Urothelium cell line (cell line): ENCODE results near the gene ZSCAN5C.
"Not testable (repeated sequence)": the region's sequence is repeated elsewhere in the genome, so short reads cannot be mapped to it uniquely, and the experiment has no call there.

Experiments used
- DNase-seq: peaks from one replicate; pipeline ENCODE4 v3.0.0; 2011; ENCODE audit warnings: low spot score, mixed read lengths
- FAIRE-seq: peaks from 2 replicates; lab custom pipeline; 2011; peaks lifted over from hg19 to GRCh38; lab: Jason Lieb, UNC

ZSCAN5C gene

DNA sequence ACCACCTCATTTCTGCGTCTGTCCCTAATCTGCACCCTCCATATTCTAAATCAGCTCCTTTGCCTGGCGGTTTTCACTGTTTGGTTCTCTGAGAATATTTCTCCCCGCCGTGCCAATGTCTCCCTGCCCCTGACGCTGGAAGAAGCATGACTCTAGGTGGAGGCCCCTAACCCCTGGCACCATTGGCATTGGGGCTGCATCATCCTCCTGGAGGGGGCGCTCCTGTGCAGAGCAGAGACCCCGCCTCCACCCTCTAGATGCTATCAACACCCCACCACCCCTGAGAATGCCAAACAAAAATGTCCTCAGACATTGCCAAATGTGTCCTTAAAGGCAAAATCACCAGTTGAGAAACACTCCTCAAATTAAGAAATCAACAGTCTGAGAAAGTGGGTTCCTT, 11.0 kb upstream of the ZSCAN5C start:
- DNase-seq (no peak), FAIRE-seq (no peak)

DNA sequence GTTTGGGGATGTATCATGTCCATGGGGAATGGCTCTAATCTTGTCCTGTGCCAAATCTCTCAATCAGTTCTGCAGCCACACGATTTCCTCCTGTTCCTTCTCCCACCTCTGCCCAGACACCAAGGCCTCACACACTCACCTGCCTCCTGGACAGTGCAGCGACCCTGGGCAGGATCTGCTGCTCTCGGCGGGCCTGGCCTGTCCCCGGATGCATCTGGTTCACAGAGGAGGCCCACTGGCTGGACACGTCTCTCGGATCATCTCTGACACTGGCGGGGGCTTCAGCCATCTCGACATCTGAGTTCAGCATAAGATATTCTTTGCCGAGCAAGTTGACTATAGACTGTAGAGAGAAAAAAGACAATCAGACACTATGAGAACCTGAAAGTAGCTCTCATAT, 10.4 kb upstream of the ZSCAN5C start:
- DNase-seq (no peak), FAIRE-seq (no peak)

GRCh38 chr19:56193981-56194640, 8.0 kb upstream of the ZSCAN5C start:
- DNase-seq, result no peak
- FAIRE-seq, result no peak

DNA sequence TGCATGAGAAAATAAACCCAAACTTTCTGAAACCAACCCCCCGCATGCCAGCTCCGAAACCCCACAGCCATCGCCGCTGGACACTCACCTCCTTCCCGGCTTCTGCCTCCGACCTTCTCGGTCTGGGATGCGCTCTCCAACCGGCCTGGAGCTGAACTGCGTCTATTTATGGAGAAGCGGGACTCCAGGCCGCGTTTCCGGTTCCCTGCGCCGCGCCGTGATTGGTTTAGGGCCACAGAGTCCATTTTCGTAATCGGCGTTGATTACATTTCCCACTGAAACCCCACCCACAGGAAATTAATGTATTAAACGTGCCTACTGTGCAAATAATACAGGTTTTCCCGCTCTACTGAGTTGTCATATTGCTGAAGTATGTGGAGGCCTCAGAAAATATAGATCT, 4.4 kb upstream of the ZSCAN5C start, which contains the start of gene ZSCAN5B:
TSS of gene ZSCAN5B (minus strand) at position 138 of the 400 bp plus-strand sequence. CDS start 4,731 bp downstream, outside the sequence.
- FAIRE-seq, DNase-seq: not testable (repeated sequence)

DNA sequence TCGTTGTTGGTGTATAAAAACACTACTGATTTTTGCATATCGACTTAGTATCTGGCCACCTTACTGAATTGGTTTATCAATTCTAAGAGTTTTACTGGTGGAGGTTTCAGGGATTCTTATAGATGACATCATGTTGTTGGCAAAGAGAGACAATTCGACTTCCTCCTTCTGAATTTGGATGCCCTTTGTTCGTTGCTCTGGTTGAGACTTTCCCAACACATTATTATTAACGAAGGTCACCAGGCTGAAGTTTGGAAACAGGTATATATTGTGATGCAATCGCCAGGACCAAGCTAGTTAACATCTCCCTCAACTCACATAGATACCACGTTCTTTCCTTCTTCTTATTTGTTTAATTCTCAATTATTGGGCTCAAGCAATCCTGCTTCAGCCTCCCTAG, 2.4 kb upstream of the ZSCAN5C start:
- FAIRE-seq (no peak), DNase-seq (no peak)

GRCh38 chr19:56207581-56207980, 5.5 kb downstream of the ZSCAN5C start:
- not testable (repeated sequence) for FAIRE-seq

DNA sequence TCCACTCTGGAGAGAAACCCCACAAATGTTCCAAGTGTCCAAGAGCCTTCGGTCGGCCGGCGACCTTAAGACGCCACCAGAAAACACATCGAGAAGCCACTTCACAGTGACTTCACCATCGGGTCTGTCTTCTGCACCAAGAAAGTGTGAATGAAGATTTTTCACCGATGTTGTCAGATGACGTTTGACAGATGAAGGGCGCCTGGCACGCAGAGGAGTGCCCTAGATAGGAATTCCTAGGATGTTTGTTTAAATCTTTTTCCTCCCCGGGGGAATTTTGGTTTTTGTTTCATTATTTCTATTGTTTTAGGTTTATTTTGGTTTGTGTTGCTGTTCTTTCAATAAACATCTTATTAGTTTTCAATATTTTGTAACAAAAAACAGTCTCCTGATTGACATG, 7.0 kb downstream of the ZSCAN5C start:
- FAIRE-seq (no peak), DNase-seq (peak; percentile 22)

More at GRCh38 chr19:56207581-56207980, 5.5 kb downstream of the ZSCAN5C start:
- DNase-seq, result not testable (repeated sequence)

- DNase-seq, FAIRE-seq: not testable (repeated sequence)
Measured at GRCh38 chr19:56210036-56210435, 8.0 kb downstream of the ZSCAN5C start.

DNA sequence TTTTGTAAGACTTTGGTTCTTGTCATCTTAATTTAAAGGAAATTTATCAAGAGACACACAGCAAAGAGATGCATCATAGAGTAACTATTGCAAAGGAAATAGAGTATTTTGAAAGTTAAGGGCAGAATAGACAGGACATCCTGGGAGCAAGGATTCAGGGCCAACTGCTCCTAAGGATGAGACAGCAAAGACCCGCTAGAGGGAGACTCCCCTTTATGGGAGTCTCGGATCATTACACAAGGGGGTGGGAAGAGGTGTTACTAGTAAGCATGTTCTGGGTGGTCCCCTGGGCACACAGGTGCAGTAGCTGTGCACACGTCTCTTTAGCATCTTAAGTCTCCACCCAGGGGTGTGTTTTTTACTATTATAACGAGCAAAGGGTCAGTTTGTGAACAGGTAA, 9.6 kb downstream of the ZSCAN5C start:
- FAIRE-seq (no peak), DNase-seq (no peak)

GRCh38 chr19:56217039-56217949, 15.2 kb downstream of the ZSCAN5C start:
- no peak for FAIRE-seq
- DNase-seq, result no peak

DNA sequence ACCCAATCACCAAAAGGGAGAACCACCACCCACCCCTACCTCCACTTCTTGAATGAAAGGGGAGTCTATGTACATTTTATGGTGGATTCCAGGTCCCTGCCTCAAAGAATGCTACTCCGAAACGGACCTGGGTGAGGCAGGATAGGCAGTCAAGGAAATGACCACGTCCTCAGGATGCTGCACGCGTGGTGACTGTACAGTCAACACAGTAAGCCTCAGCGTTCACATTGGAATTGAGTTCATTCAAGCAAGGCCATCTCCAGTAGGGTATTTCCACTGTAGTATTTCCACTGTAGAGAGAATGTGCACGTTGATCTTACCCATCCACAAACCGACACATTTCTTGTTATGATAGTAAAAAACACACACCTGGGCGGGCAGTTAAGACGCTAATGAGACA, 16.9 kb downstream of the ZSCAN5C start:
- no peak for FAIRE-seq
- DNase-seq, result no peak

GRCh38 chr19:56221442-56221841, 19.4 kb downstream of the ZSCAN5C start:
- FAIRE-seq, DNase-seq: not testable (repeated sequence)

DNA sequence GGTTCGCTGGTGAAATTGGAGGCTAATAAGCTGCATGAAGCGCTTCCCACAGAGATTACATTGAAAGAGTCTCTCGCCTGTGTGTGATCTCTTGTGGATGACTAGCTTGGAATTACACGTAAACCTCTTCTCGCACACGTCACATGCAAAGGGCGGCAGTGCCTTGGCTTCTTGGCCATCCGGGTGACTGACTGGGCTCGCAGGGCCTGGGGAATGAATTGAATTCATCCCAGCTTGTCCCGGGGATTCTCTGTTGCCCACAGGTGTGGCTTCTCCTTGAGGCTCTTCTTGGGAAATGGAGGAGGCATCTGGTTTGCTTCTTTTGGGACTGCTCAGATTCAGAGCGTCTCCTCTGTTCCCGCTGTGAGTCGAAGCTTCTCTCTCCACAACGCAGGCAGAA, 19.8 kb downstream of the ZSCAN5C start:
- FAIRE-seq (no peak), DNase-seq (no peak)

- DNase-seq (no peak), FAIRE-seq (no peak)
Measured at GRCh38 chr19:56222901-56223300, 20.8 kb downstream of the ZSCAN5C start.

DNA sequence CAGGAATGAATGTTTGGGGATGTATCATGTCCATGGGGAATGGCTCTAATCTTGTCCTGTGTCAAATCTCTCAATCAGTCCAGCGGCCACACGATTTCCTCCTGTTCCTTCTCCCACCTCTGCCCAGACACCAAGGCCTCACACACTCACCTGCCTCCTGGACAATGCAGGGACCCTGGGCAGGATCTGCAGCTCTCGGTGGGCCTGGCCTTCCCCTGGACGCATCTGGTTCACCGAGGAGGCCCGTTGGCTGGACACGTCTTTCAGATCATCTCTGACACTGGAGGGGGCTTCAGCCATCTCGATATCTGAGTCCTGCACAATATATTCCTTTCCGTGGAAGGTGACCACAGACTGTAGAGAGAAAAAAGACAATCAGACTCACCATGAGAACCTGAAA, 21.4 kb downstream of the ZSCAN5C start:
- no peak for DNase-seq
- FAIRE-seq, result no peak

- DNase-seq (peak; percentile 14), FAIRE-seq (no peak)
Measured at GRCh38 chr19:56245121-56245740, 43.2 kb downstream of the ZSCAN5C start.

DNA sequence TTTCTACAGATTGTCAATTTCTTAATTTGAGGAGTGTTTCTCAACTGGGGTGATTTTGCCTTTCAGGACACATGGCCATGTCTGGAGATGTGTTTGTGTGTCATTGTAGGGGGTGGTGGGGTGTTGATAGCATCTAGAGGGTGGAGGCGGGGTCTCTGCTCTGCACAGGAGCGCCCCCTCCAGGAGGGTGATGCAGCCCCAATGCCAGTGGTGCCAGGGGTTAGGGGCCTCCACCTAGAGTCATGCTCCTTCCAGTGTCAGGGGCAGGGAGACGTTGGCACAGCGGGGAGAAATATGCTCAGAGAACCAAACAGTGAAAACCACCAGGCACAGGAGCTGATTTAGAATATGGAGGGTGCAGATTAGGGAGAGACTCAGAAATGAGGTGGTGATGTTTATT, 43.7 kb downstream of the ZSCAN5C start:
- not testable (repeated sequence) for DNase-seq, FAIRE-seq

DNA sequence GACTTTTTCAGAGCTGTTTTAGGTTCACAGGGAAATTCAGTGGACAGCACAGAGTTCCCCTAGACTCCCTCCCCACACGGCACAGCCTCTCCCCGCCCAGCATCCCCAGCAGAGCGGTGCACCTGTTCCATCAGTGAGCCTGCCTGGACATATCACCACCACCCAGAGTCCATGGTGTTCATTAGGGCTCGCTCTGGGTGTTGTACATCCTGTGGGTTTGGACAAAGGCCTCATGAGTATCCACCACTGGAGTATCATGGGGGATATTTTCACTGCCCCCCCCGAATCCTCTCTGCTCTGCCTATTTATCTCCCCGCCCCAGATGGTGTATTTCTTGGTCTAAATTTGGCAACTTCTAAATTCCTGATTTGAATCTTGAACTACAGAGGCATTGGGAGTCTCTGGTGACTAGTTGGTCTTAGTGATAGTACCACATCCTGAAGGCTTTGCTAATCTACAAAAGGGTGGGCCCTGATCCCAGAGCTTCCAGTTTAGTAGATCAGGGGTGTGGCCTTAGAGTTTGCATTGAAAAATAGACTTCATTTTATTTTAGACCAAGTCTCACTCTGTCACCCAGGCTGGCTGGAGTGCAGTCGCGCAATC, 46.8 kb downstream of the ZSCAN5C start:
- DNase-seq, FAIRE-seq: not testable (repeated sequence)

DNA sequence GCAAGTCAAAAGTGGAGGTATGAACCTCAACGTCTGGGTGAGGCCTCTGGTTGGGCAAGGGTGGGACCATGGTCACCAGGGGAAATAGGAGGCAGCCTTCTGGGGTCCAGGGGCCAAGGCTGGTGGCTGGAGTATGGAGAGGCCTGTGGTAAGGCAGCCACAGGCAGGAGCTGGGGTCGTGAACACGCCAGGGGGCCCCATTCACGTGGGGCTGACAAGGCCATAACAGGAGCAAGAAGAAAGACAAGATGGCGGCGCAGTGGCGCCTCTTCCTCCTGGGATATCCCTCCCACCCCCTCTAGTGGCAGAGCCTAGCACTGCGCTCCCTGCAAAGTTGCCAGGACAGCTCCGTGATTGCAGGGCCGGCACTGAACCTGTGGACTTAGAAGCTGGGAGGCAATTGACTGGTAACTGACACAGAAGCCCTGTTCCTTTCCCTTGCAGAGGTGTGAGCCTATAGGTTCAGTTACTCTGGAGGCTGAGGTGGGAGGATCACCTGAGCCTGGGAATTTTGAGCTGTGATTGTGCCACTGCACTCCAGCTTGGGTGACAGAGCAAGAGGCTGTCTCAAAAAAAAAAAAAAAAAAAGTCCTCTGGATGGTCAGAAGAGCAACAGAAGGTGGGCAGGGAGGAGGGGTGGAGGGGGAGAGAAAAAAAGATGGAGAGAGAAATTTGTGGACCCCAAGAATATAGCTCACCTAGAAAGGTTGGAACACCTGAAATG, 50.8 kb downstream of the ZSCAN5C start:
- peak; percentile 60 for DNase-seq
- no peak for FAIRE-seq

- no peak for FAIRE-seq
Measured at GRCh38 chr19:56253737-56254136, 51.7 kb downstream of the ZSCAN5C start.

More at GRCh38 chr19:56253737-56254136, 51.7 kb downstream of the ZSCAN5C start:
- peak; percentile 28 for DNase-seq
